ENCODE measurements around the gene NPTX1.

NPTX1 gene

DNA sequence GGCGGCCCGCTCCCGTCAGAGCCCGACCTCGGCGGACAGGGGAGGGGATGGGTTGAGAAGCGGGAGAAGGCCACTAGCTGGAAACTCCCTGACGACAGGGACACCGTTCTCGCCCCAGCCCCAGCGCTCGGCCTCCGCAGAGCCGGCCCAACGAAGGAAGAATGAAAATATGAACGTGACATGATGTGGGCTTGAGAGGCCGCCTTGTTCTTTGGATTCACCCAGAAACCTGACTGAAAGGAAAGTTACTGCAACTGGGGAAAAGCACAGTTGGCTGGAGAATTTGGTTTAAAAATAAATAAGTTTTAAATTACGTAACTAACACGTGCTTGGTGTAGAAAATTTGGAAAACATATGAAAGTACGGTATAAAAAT is 21.1 kb downstream of the NPTX1 start:
- TF ChIP-seq EZH2 (IDR thresholded peaks at IDR 0.05; ENCODE audit: borderline replicate concordance, low read depth, low read length, severe bottlenecking) = no peak
- TF ChIP-seq, protein P1, sequence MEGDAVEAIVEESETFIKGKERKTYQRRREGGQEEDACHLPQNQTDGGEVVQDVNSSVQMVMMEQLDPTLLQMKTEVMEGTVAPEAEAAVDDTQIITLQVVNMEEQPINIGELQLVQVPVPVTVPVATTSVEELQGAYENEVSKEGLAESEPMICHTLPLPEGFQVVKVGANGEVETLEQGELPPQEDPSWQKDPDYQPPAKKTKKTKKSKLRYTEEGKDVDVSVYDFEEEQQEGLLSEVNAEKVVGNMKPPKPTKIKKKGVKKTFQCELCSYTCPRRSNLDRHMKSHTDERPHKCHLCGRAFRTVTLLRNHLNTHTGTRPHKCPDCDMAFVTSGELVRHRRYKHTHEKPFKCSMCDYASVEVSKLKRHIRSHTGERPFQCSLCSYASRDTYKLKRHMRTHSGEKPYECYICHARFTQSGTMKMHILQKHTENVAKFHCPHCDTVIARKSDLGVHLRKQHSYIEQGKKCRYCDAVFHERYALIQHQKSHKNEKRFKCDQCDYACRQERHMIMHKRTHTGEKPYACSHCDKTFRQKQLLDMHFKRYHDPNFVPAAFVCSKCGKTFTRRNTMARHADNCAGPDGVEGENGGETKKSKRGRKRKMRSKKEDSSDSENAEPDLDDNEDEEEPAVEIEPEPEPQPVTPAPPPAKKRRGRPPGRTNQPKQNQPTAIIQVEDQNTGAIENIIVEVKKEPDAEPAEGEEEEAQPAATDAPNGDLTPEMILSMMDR (IDR thresholded peaks at IDR 0.05; ENCODE audit: borderline replicate concordance, extremely low read depth, low read length, poor library complexity, severe bottlenecking) = peak; percentile 2
- H2AFZ ChIP-seq (ENCODE audit: low read depth, low read length) = peak overlapping the region; percentile 92

DNA sequence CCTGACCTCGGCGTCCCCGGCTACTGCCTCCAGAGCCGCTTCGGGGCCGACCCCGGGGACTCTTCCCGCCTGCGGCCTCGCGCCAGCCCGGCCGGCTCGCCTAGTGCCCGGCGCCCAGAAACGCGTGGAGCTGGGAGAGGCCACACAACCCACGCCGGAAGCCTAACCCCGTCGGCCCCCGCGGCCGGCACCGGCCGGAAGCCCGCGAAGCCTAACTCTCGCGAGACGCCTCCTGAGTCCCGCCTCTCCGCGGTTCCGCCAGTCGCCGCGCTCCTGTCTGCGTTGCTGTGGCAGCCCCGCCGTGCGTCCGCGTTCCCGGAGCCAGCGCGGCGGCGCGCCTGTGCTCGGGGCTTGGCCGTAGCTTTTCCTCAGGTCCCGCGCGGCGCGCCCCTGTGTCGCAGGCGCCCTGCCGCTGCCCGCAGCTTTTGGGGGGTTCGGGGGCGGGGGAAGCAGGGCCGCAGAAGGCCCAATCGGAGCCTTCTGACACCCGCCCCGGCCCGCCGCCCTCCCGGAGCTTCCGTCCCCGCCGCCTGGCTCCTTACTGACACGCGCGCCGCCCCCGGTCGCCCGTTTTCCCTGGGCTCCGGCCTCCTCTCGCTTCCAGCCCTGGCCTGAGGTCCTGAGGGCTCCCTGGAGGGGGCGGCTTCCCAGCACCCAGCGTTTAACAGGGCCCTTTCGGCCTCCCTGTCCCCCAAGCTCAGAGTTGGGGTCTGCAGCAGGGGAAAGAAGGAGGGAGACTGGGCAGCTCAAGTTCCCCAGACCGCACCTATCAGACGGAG is 21.7 kb downstream of the NPTX1 start:
- H3K9ac ChIP-seq (ENCODE audit: low read depth, low read length) = peak overlapping the region; percentile 96
- H3K27me3 ChIP-seq (ENCODE audit: insufficient read depth, low read length, poor library complexity) = no peaks in the 10 kb centered on the region
- H3K79me2 ChIP-seq (ENCODE audit: insufficient read depth, low read length) = peaks cover 7% of the 10 kb centered on the region
- H3K27ac ChIP-seq (ENCODE audit: low read length) = peak overlapping the region; percentile 97
- H3K9me3 ChIP-seq (ENCODE audit: insufficient read depth, low read length, severe bottlenecking) = no peaks in the 10 kb centered on the region
- ATAC-seq (ENCODE audit: insufficient read depth, low read depth) (peak; percentile 92), DNase-seq (peak; percentile 97)
- H3K4me2 ChIP-seq (ENCODE audit: insufficient read depth, low read length) = peak overlapping the region; percentile 83
- TF ChIP-seq, protein P1 (IDR thresholded peaks at IDR 0.05; ENCODE audit: borderline replicate concordance, extremely low read depth, low read length, poor library complexity, severe bottlenecking) = no peak
- TF ChIP-seq EZH2 (IDR thresholded peaks at IDR 0.05; ENCODE audit: borderline replicate concordance, low read depth, low read length, severe bottlenecking) = no peak
- H3K4me1 ChIP-seq (ENCODE audit: insufficient read depth, low read length) = peaks cover 23% of the 10 kb centered on the region
- H2AFZ ChIP-seq (ENCODE audit: low read depth, low read length) = peak overlapping the region; percentile 92
- peak overlapping the region; percentile 62 to 82 for H3K4me3 ChIP-seq (ENCODE audit: low read depth in 1 of 2, low read length in 2 of 2)
- no peaks in the 10 kb centered on the region; the same call in 1 of the 2 replicates for H3K36me3 ChIP-seq (ENCODE audit: insufficient read depth, low read length)
- no peaks in the 10 kb centered on the region for H4K20me1 ChIP-seq (ENCODE audit: insufficient read depth, low read length)

More for the DNA sequence above, 21.1 kb downstream of the NPTX1 start:
- peaks cover 23% of the 10 kb centered on the region for H3K4me1 ChIP-seq (ENCODE audit: insufficient read depth, low read length)
- H3K27ac ChIP-seq (ENCODE audit: low read length) = peak overlapping the region; percentile 97
- no peaks in the 10 kb centered on the region for H4K20me1 ChIP-seq (ENCODE audit: insufficient read depth, low read length)
- peak overlapping the region; percentile 96 for H3K9ac ChIP-seq (ENCODE audit: low read depth, low read length)
- no peaks in the 10 kb centered on the region for H3K9me3 ChIP-seq (ENCODE audit: insufficient read depth, low read length, severe bottlenecking)
- ATAC-seq (ENCODE audit: insufficient read depth, low read depth) (no peak), DNase-seq (no peak)
- H3K4me3 ChIP-seq (ENCODE audit: low read depth in 1 of 2, low read length in 2 of 2) = peak overlapping the region; percentile 62 to 82
- H3K4me2 ChIP-seq (ENCODE audit: insufficient read depth, low read length) = peak overlapping the region; percentile 65
- no peaks in the 10 kb centered on the region for H3K27me3 ChIP-seq (ENCODE audit: insufficient read depth, low read length, poor library complexity)
- no peaks in the 10 kb centered on the region; the same call in 1 of the 2 replicates for H3K36me3 ChIP-seq (ENCODE audit: insufficient read depth, low read length)
- H3K79me2 ChIP-seq (ENCODE audit: insufficient read depth, low read length) = peaks cover 7% of the 10 kb centered on the region

DNA sequence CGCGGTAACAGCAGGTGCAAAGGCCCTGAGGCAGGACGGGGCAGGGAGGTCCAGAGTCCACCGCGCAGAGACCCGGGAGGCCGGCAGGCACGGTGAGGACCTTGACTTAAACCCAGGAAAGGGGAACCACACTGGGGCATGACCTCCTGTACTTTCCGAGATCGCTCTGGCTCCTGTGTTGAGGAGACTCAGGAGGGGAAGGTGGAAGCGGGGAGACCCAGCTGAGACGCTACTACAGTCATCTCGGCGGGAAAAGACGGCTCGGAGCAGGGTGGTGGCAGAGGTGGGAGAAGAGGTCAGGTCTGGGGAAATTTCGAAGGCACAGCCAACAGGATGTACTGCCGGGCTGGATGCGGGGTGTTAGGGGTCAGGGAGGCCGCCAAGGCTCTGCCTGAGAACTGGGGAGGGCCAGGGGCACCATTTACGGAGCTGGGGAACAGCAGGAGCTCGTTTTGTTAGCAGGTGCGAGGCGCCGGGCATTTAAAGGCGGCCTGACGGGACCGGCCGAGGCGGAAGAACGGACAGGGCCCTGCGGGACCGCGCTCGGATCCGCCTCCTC is 22.3 kb downstream of the NPTX1 start:
- Histone ChIP-seq H4K20me1 (ENCODE audit: insufficient read depth, low read length) (no peaks in the 10 kb centered on the region), H3K9me3 (ENCODE audit: insufficient read depth, low read length, severe bottlenecking) (no peaks in the 10 kb centered on the region), H3K4me1 (ENCODE audit: insufficient read depth, low read length) (peaks cover 23% of the 10 kb centered on the region), H3K4me2 (ENCODE audit: insufficient read depth, low read length) (peak overlapping the region; percentile 83), H3K9ac (ENCODE audit: low read depth, low read length) (peak overlapping the region; percentile 96), H3K4me3 (ENCODE audit: low read depth in 1 of 2, low read length in 2 of 2) (peak overlapping the region; percentile 62 to 82), H2AFZ (ENCODE audit: low read depth, low read length) (peak overlapping the region; percentile 53), H3K27me3 (ENCODE audit: insufficient read depth, low read length, poor library complexity) (no peaks in the 10 kb centered on the region), H3K27ac (ENCODE audit: low read length) (peak overlapping the region; percentile 97), H3K79me2 (ENCODE audit: insufficient read depth, low read length) (peaks cover 7% of the 10 kb centered on the region), H3K36me3 (ENCODE audit: insufficient read depth, low read length) (no peaks in the 10 kb centered on the region; the same call in 1 of the 2 replicates)
- TF ChIP-seq, protein P1 (IDR thresholded peaks at IDR 0.05; ENCODE audit: borderline replicate concordance, extremely low read depth, low read length, poor library complexity, severe bottlenecking) = no peak
- TF ChIP-seq EZH2 (IDR thresholded peaks at IDR 0.05; ENCODE audit: borderline replicate concordance, low read depth, low read length, severe bottlenecking) = no peak
- DNase-seq (no peak), ATAC-seq (ENCODE audit: insufficient read depth, low read depth) (peak; percentile 2; the same call in 1 of the 3 replicates)
